Lower leg skin (tissue), 4 donors: ENCODE results near the gene FGF16. TPM values are rescaled to one million over a fixed set of nuclear protein-coding genes. Genes with fewer than 3 reads are reported as not detected.
"Not testable (repeated sequence)": the region's sequence is repeated elsewhere in the genome, so short reads cannot be mapped to it uniquely, and the experiment has no call there.

ENCODE experiments used
- DNase-seq, 2 donors: peaks; one replicate each; pipeline ENCODE4 v3.0.0-alpha.2; 2019; ENCODE audit warnings: low spot score in 2 of 2
- H3K4me3 ChIP-seq: fragments of 200-600 bp; sonication (generic); 2 replicates; pipeline ENCODE4 v1.5.1; 2017; ENCODE audit warnings: mild to moderate bottlenecking, low read depth; ENCODE audit not compliant: poor library complexity, severe bottlenecking
- CTCF ChIP-seq, 3 donors: fragments of 450-650 bp; IDR thresholded peaks; one replicate each; pipeline ENCODE4 v1.5.1; 2016; ENCODE audit warnings: antibody characterized with exemption in 3 of 3, mild to moderate bottlenecking in 3 of 3, moderate library complexity in 2 of 3
- POLR2A ChIP-seq, 2 donors: fragments of 450-650 bp; IDR thresholded peaks; one replicate each; pipeline ENCODE4 v1.6.1; 2016 to 2017; ENCODE audit warnings: antibody characterized with exemption in 2 of 2, mild to moderate bottlenecking in 1 of 2, moderate library complexity in 1 of 2
- WGBS, 2 donors: methylation state at CpG; one replicate each; pipeline ENCODE4 v1.1.5; 2018; 5-methylcytosine and 5-hydroxymethylcytosine counted together
- intact Hi-C: fragments of 100-400 bp; cut with DNase I; formaldehyde crosslinking; loops from one replicate; pipeline ENCODE4 v1.15.0; 2023; ENCODE audit warnings: low total_unique reads
- total RNA-seq, 4 donors: library from RNA; depleted of rRNA; stranded (reverse); fragments of >200 nt; gene quantifications; one replicate each; pipeline ENCODE4 v1.1.0, GENCODE V29; 2016

The FGF16 gene
- total RNA-seq, result under 1 TPM in 1 of 4 donors, not detected in 3; 0.15 TPM

DNA sequence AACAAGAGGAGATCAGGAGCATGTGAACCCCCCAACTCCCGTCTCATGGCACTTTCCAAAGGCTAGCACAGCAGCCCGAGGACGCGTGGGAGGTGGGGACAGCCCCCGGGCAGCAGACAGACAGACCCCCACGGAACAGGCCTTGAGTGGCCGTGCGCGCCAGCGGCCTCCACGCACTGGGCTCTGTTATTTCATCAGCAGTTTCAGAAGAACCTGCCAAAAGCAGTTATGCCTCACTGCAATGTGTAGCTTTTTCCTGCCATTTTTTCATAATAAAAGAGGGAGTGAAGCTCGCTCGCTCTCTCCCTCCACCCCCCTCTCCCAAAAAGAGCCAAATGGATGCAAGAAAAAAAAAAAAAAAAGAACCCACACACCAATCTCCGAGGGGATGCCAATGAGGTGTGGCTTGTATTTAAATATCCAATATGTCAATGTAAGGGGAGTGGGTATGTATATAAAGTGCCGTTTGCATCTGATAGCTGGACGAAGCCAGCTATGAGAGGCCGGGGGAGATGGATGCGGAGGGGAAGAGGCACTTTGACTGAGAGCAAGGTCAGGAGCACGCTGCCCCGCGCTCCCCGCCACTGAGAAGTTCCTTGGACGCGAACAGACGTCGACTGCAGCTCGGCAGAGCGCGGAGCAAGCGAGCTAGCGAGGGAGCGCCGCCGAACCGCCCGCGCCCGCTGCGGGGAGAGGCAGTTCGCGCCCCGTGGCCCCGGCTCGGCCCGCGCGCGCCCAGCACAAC is at the start of gene FGF16:
Gene FGF16 (plus strand): TSS at position 482 of the 745 bp plus-strand sequence. CDS start 286 bp downstream, outside the sequence.
- intact Hi-C loops, result no loop called here
- DNase-seq, result no peak
- 0 to 27% methylated on average over 16 to 25 of the region's 48 CpGs for WGBS, 2 donors
- TF ChIP-seq POLR2A (IDR thresholded peaks at IDR 0.05) (no peak), CTCF (IDR thresholded peaks at IDR 0.05) (no peak)
- H3K4me3 ChIP-seq, result no peak within 1 kb of the TSS

DNA sequence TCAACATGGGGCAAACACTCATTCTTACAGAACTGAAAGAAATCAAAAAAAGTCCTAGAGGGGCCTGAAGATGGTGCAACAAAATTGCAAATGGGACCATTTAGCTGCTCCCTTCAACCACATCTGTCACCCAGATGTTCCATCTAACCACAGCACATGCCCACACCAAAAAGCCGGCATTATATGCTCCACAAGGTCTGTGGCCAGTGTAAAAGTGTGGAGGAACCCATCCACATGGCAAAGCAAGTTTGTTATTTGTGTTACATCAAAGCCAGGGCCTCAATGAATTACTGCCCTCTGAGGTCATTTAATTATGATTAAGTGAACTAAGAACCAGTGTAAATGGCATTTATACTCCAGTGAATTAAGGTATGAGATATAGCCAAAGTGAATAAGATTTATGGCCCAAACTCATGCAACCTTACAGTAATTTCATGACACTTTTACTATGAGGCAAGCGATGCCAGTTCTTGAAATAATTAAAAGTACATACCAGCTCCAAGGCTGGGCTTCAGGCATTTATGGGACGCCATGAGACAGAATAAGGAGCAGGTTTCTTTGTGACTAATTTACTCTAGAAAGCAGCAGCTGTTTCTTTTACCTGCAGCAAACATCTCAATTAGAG is 48.7 kb upstream of the FGF16 start:
- intact Hi-C loops, result no loop called here
- 29 to 36% methylated on average over 3 of the region's 3 CpGs for WGBS, 2 donors
- no peak for DNase-seq
- no peak overlapping the region for H3K4me3 ChIP-seq
- TF ChIP-seq POLR2A (IDR thresholded peaks at IDR 0.05) (no peak), CTCF (IDR thresholded peaks at IDR 0.05) (no peak)

- 23 to 45% methylated on average over 2 of the region's 2 CpGs for WGBS, 2 donors
- TF ChIP-seq CTCF (IDR thresholded peaks at IDR 0.05), result no peak
- TF ChIP-seq POLR2A (IDR thresholded peaks at IDR 0.05), result no peak
- DNase-seq, result no peak
- intact Hi-C loops, result no loop called here
- H3K4me3 ChIP-seq, result no peak overlapping the region
Observed at GRCh38 chrX:77404419-77404818, 42.8 kb upstream of the FGF16 start.

GRCh38 chrX:77407821-77408220 is 39.4 kb upstream of the FGF16 start:
- DNase-seq, H3K4me3 ChIP-seq, intact Hi-C loops: not testable (repeated sequence)
- WGBS, 2 donors, result 57 to 71% methylated on average over 1 of the region's 1 CpG

GRCh38 chrX:77412631-77413030 is 34.6 kb upstream of the FGF16 start:
- no peak for TF ChIP-seq POLR2A (IDR thresholded peaks at IDR 0.05)
- no peak for TF ChIP-seq CTCF (IDR thresholded peaks at IDR 0.05)
- 86 to 94% methylated on average over 3 of the region's 3 CpGs for WGBS, 2 donors
- DNase-seq, result no peak
- H3K4me3 ChIP-seq, result no peak overlapping the region
- intact Hi-C loops, result no loop called here

GRCh38 chrX:77415161-77415560 is 32.0 kb upstream of the FGF16 start:
- TF ChIP-seq POLR2A (IDR thresholded peaks at IDR 0.05) (no peak), CTCF (IDR thresholded peaks at IDR 0.05) (no peak)
- intact Hi-C loops, result no loop called here
- 17 to 32% methylated on average over 1 of the region's 1 CpG for WGBS, 2 donors
- DNase-seq, result no peak
- no peak overlapping the region for H3K4me3 ChIP-seq
